GM12873 (cell line): ENCODE measurements around the gene LUZP2.

Source experiments
- CTCF ChIP-seq: IDR thresholded peaks from 2 replicates; pipeline ENCODE4 v1.5.1; 2012; ENCODE audit warnings: low read depth, mild to moderate bottlenecking, moderate library complexity, low read length, control low read depth; ENCODE audit not compliant: insufficient read depth; ENCODE audit errors: missing control alignments

LUZP2 gene

GRCh38 chr11:24496386-24496735 is 492 bp upstream of the LUZP2 start:
- TF ChIP-seq CTCF: no peak

- no peak for TF ChIP-seq CTCF
Measured at GRCh38 chr11:24497831-24498230, 978 bp downstream of the LUZP2 start.

GRCh38 chr11:24502425-24502824 is 5.6 kb downstream of the LUZP2 start:
- no peak for TF ChIP-seq CTCF

GRCh38 chr11:24509114-24509513 is 12.3 kb downstream of the LUZP2 start:
- TF ChIP-seq CTCF: no peak

GRCh38 chr11:24511511-24511910 is 14.7 kb downstream of the LUZP2 start:
- TF ChIP-seq CTCF: no peak

GRCh38 chr11:24513479-24514218 is 16.8 kb downstream of the LUZP2 start:
- TF ChIP-seq CTCF: no peak

GRCh38 chr11:24514219-24514594 is 17.4 kb downstream of the LUZP2 start:
- TF ChIP-seq CTCF: no peak
